Measurements from ENCODE around the gene SYNGAP1.

SYNGAP1 gene

GRCh38 chr6:33438978-33439594 is 19.2 kb downstream of the SYNGAP1 start:
- no peak overlapping the region for H3K4me3 Mint-ChIP-seq
- peaks cover 6% of the 10 kb centered on the region for H3K36me3 Mint-ChIP-seq
- no peaks in the 10 kb centered on the region for H3K27me3 Mint-ChIP-seq
- H3K9me3 Mint-ChIP-seq: no peaks in the 10 kb centered on the region
- H3K4me1 Mint-ChIP-seq: peaks cover 6% of the 10 kb centered on the region
- H3K27ac Mint-ChIP-seq: peak overlapping the region; percentile 94

- H3K36me3 Mint-ChIP-seq: peaks cover 6% of the 10 kb centered on the region
- H3K4me3 Mint-ChIP-seq: no peak overlapping the region
- H3K9me3 Mint-ChIP-seq: no peaks in the 10 kb centered on the region
- peaks cover 4% of the 10 kb centered on the region for H3K4me1 Mint-ChIP-seq
- no peaks in the 10 kb centered on the region for H3K27me3 Mint-ChIP-seq
- H3K27ac Mint-ChIP-seq: peak overlapping the region; percentile 83
Observed at GRCh38 chr6:33439956-33440648, 20.2 kb downstream of the SYNGAP1 start.

- Mint-ChIP-seq H3K9me3 (no peaks in the 10 kb centered on the region), H3K4me3 (no peak overlapping the region), H3K4me1 (peaks cover 4% of the 10 kb centered on the region), H3K36me3 (peaks cover 6% of the 10 kb centered on the region), H3K27me3 (no peaks in the 10 kb centered on the region), H3K27ac (no peak overlapping the region)
Observed at GRCh38 chr6:33440649-33441309, 20.9 kb downstream of the SYNGAP1 start.

- H3K36me3 Mint-ChIP-seq: peaks cover 10% of the 10 kb centered on the region
- peaks cover 4% of the 10 kb centered on the region for H3K4me1 Mint-ChIP-seq
- no peak overlapping the region for H3K4me3 Mint-ChIP-seq
- no peak overlapping the region for H3K27ac Mint-ChIP-seq
- H3K27me3 Mint-ChIP-seq: no peaks in the 10 kb centered on the region
- no peaks in the 10 kb centered on the region for H3K9me3 Mint-ChIP-seq
Observed at GRCh38 chr6:33441457-33441856, 21.6 kb downstream of the SYNGAP1 start.

GRCh38 chr6:33442283-33442682 is 22.4 kb downstream of the SYNGAP1 start:
- Mint-ChIP-seq H3K36me3 (peaks cover 7% of the 10 kb centered on the region), H3K27ac (peak overlapping the region; percentile 32), H3K9me3 (no peaks in the 10 kb centered on the region), H3K27me3 (no peaks in the 10 kb centered on the region), H3K4me3 (no peak overlapping the region), H3K4me1 (peaks cover 4% of the 10 kb centered on the region)

- no peak overlapping the region for H3K4me3 Mint-ChIP-seq
- peaks cover 5% of the 10 kb centered on the region for H3K36me3 Mint-ChIP-seq
- H3K4me1 Mint-ChIP-seq: peaks cover 6% of the 10 kb centered on the region
- no peaks in the 10 kb centered on the region for H3K27me3 Mint-ChIP-seq
- H3K9me3 Mint-ChIP-seq: no peaks in the 10 kb centered on the region
- no peak overlapping the region for H3K27ac Mint-ChIP-seq
Observed at GRCh38 chr6:33443025-33443424, 23.2 kb downstream of the SYNGAP1 start.

- Mint-ChIP-seq H3K9me3 (no peaks in the 10 kb centered on the region), H3K4me3 (no peak overlapping the region), H3K27me3 (no peaks in the 10 kb centered on the region), H3K4me1 (peaks cover 11% of the 10 kb centered on the region), H3K36me3 (peaks cover 5% of the 10 kb centered on the region), H3K27ac (no peak overlapping the region)
Observed at GRCh38 chr6:33443619-33444504, 24.0 kb downstream of the SYNGAP1 start.

- H3K36me3 Mint-ChIP-seq: peaks cover 4% of the 10 kb centered on the region
Observed at GRCh38 chr6:33445119-33445603, 25.3 kb downstream of the SYNGAP1 start.

GRCh38 chr6:33446356-33446755 is 26.5 kb downstream of the SYNGAP1 start:
- peak overlapping the region; percentile 59 for H3K27ac Mint-ChIP-seq
- no peaks in the 10 kb centered on the region for H3K27me3 Mint-ChIP-seq
- H3K4me3 Mint-ChIP-seq: no peak overlapping the region
- peaks cover 4% of the 10 kb centered on the region for H3K36me3 Mint-ChIP-seq
- H3K9me3 Mint-ChIP-seq: no peaks in the 10 kb centered on the region
- peaks cover 15% of the 10 kb centered on the region for H3K4me1 Mint-ChIP-seq

More at GRCh38 chr6:33445119-33445603, 25.3 kb downstream of the SYNGAP1 start:
- Mint-ChIP-seq H3K4me3 (no peak overlapping the region), H3K4me1 (peaks cover 7% of the 10 kb centered on the region), H3K9me3 (no peaks in the 10 kb centered on the region), H3K27me3 (no peaks in the 10 kb centered on the region), H3K27ac (no peak overlapping the region)

GRCh38 chr6:33450434-33450833 is 30.6 kb downstream of the SYNGAP1 start:
- Mint-ChIP-seq H3K4me1 (peaks cover 40% of the 10 kb centered on the region), H3K27ac (peak overlapping the region; percentile 46), H3K27me3 (no peaks in the 10 kb centered on the region), H3K4me3 (peak overlapping the region; percentile 5), H3K36me3 (peaks cover 5% of the 10 kb centered on the region), H3K9me3 (no peaks in the 10 kb centered on the region)

- Mint-ChIP-seq H3K9me3 (no peaks in the 10 kb centered on the region), H3K27ac (no peak overlapping the region), H3K36me3 (peaks cover 2% of the 10 kb centered on the region), H3K27me3 (no peaks in the 10 kb centered on the region), H3K4me1 (peaks cover 49% of the 10 kb centered on the region), H3K4me3 (no peak overlapping the region)
Observed at GRCh38 chr6:33451606-33452005, 31.7 kb downstream of the SYNGAP1 start.

GRCh38 chr6:33452496-33452895 is 32.6 kb downstream of the SYNGAP1 start:
- Mint-ChIP-seq H3K36me3 (peaks cover 9% of the 10 kb centered on the region), H3K27me3 (no peaks in the 10 kb centered on the region), H3K27ac (peak overlapping the region; percentile 12), H3K4me3 (no peak overlapping the region), H3K4me1 (peaks cover 58% of the 10 kb centered on the region), H3K9me3 (no peaks in the 10 kb centered on the region)

GRCh38 chr6:33453393-33454008 is 33.6 kb downstream of the SYNGAP1 start:
- H3K27ac Mint-ChIP-seq: peak overlapping the region; percentile 96
- H3K9me3 Mint-ChIP-seq: no peaks in the 10 kb centered on the region
- H3K4me1 Mint-ChIP-seq: peaks cover 53% of the 10 kb centered on the region
- H3K27me3 Mint-ChIP-seq: no peaks in the 10 kb centered on the region
- H3K4me3 Mint-ChIP-seq: peak overlapping the region; percentile 99
- peaks cover 10% of the 10 kb centered on the region for H3K36me3 Mint-ChIP-seq

GRCh38 chr6:33454009-33454946 is 34.4 kb downstream of the SYNGAP1 start, which contains the start of gene ZBTB9:
TSS of gene ZBTB9 (plus strand) at chr6:33454576. CDS start at chr6:33455101, 525 bp downstream.
- peak within 1 kb of the TSS; percentile 99 for H3K4me3 Mint-ChIP-seq
- H3K27ac Mint-ChIP-seq: peak within 1 kb of the TSS; percentile 96
- peaks cover 53% of the 10 kb centered on the region for H3K4me1 Mint-ChIP-seq
- no peaks in the 10 kb centered on the region for H3K27me3 Mint-ChIP-seq
- no peaks in the 10 kb centered on the region for H3K9me3 Mint-ChIP-seq
- H3K36me3 Mint-ChIP-seq: peaks cover 10% of the 10 kb centered on the region
